GM19239 (cell line): ENCODE results near the gene ZNF600.
"Not testable (repeated sequence)": the region's sequence is repeated elsewhere in the genome, so short reads cannot be mapped to it uniquely, and the experiment has no call there.

Source experiments
- DNase-seq: peaks from one replicate; pipeline ENCODE4 v3.0.0; 2011; ENCODE audit warnings: low spot score; ENCODE audit not compliant: insufficient read length
- FAIRE-seq: peaks from 2 replicates; lab custom pipeline; 2011; peaks lifted over from hg19 to GRCh38; lab: Jason Lieb, UNC

ZNF600 gene

GRCh38 chr19:52743091-52743490 lies 43.5 kb downstream of the ZNF600 start:
- no peak for FAIRE-seq
- DNase-seq, result no peak

GRCh38 chr19:52742516-52742915 lies 44.1 kb downstream of the ZNF600 start:
- FAIRE-seq (no peak), DNase-seq (no peak)

- no peak for FAIRE-seq
- no peak for DNase-seq
These were observed 44.6 kb downstream of the ZNF600 start for GRCh38 chr19:52741951-52742485.

GRCh38 chr19:52741371-52741770 lies 45.2 kb downstream of the ZNF600 start:
- FAIRE-seq, DNase-seq: not testable (repeated sequence)

GRCh38 chr19:52739576-52739975 lies 47.0 kb downstream of the ZNF600 start:
- no peak for DNase-seq
- FAIRE-seq, result no peak

- no peak for DNase-seq
These were observed 50.9 kb downstream of the ZNF600 start for GRCh38 chr19:52735734-52736133.

GRCh38 chr19:52734893-52735661 lies 51.5 kb downstream of the ZNF600 start, which contains the start of gene ZNF611:
TSS of gene ZNF611 (minus strand) at chr19:52735044. CDS start at chr19:52715894, 19,150 bp downstream.
- FAIRE-seq (peak; percentile 94), DNase-seq (peak; percentile 94)

More at GRCh38 chr19:52735734-52736133, 50.9 kb downstream of the ZNF600 start:
- no peak for FAIRE-seq

GRCh38 chr19:52734331-52734892 lies 52.2 kb downstream of the ZNF600 start:
- DNase-seq (peak; percentile 19), FAIRE-seq (no peak)

GRCh38 chr19:52726051-52726450 lies 60.5 kb downstream of the ZNF600 start:
- DNase-seq, FAIRE-seq: not testable (repeated sequence)

- no peak for DNase-seq
- FAIRE-seq, result no peak
These were observed 61.0 kb downstream of the ZNF600 start for GRCh38 chr19:52725528-52725961.

GRCh38 chr19:52724701-52725514 lies 61.7 kb downstream of the ZNF600 start:
- FAIRE-seq, result no peak
- DNase-seq, result no peak

GRCh38 chr19:52723907-52724598 lies 62.5 kb downstream of the ZNF600 start:
- not testable (repeated sequence) for DNase-seq, FAIRE-seq

- FAIRE-seq (no peak), DNase-seq (no peak)
These were observed 64.3 kb downstream of the ZNF600 start for GRCh38 chr19:52722062-52723003.

GRCh38 chr19:52720541-52720940 lies 66.0 kb downstream of the ZNF600 start:
- not testable (repeated sequence) for DNase-seq, FAIRE-seq

GRCh38 chr19:52716522-52716921 lies 70.1 kb downstream of the ZNF600 start:
- DNase-seq, result no peak

GRCh38 chr19:52715902-52716301 lies 70.7 kb downstream of the ZNF600 start:
- not testable (repeated sequence) for DNase-seq, FAIRE-seq

More at GRCh38 chr19:52716522-52716921, 70.1 kb downstream of the ZNF600 start:
- FAIRE-seq, result no peak

- not testable (repeated sequence) for FAIRE-seq, DNase-seq
These were observed 71.3 kb downstream of the ZNF600 start for GRCh38 chr19:52715330-52715729.
